Panc1 (cell line): ENCODE measurements around the gene TMEM30B.

Experiments used
- SIN3A ChIP-seq: IDR thresholded peaks from 2 replicates; pipeline ENCODE4 v1.6.1; 2012; ENCODE audit warnings: low read depth, mild to moderate bottlenecking, low read length, moderate library complexity, borderline replicate concordance; ENCODE audit not compliant: insufficient read depth
- TF ChIP-seq, protein P1 (sequence below): fragments of 450-650 bp; IDR thresholded peaks from 2 replicates; pipeline ENCODE4 v1.5.1; 2017; ENCODE audit warnings: mild to moderate bottlenecking

DNA sequence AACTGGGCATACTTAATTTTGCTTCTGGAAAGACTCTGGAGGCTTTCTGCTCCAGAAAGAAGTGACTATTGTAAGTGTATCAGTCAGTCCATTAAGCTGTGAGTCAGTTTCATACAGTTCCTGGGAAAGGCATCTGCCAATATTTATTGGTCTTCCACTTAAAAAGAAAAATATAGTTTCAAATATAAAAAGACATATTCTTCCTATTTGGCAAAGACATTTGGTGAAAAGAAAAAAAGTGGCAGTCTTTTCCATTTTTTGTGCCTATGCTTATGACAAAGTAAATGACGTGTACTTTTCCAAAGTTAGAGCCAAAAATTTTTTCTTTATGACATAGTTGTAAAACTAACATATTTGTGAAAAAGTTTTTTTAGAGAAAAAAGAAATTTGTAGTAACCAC, 12.3 kb downstream of the TMEM30B start:
- TF ChIP-seq, protein P1, sequence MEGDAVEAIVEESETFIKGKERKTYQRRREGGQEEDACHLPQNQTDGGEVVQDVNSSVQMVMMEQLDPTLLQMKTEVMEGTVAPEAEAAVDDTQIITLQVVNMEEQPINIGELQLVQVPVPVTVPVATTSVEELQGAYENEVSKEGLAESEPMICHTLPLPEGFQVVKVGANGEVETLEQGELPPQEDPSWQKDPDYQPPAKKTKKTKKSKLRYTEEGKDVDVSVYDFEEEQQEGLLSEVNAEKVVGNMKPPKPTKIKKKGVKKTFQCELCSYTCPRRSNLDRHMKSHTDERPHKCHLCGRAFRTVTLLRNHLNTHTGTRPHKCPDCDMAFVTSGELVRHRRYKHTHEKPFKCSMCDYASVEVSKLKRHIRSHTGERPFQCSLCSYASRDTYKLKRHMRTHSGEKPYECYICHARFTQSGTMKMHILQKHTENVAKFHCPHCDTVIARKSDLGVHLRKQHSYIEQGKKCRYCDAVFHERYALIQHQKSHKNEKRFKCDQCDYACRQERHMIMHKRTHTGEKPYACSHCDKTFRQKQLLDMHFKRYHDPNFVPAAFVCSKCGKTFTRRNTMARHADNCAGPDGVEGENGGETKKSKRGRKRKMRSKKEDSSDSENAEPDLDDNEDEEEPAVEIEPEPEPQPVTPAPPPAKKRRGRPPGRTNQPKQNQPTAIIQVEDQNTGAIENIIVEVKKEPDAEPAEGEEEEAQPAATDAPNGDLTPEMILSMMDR = no peak
- no peak for TF ChIP-seq SIN3A
